ENCODE measurements around the gene LINS1. TPM values are rescaled to one million over a fixed set of nuclear protein-coding genes. Genes with fewer than 3 reads are reported as not detected.

The LINS1 gene
- total RNA-seq, 2 experiments from 2014 or later, result 38.9 to 39.6 TPM

DNA sequence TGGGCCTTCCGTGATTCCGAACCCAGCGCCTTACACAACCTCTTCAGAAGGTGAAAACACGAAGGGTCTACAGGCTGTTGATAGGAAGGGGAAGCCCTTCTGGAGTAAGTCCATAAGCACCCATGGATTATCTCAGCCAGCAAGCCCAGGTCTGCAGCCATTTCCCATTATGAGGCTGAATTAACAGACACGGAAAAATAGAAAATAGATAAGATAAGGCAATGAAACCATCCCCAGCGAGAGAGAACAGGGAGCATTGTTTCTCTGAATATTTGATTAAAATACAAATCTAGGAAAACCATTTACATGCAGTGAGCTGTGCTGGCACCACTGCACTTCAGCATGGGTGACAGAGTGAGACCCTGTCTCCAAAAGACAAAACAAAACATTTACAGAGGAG lies 57.0 kb downstream of the LINS1 start:
- no peaks in the 10 kb centered on the region for H3K9me3 Mint-ChIP-seq
- no peaks in the 10 kb centered on the region for H3K36me3 ChIP-seq (ENCODE audit: insufficient read depth, low read length)
- H3K4me1 ChIP-seq (ENCODE audit: insufficient read depth, low read length), result peaks cover 9% of the 10 kb centered on the region
- no peaks in the 10 kb centered on the region for H3K27me3 Mint-ChIP-seq
- H3K27ac ChIP-seq (ENCODE audit: low read depth in 1 of 2, low read length in 2 of 2), result no peak overlapping the region
- H3K4me3 Mint-ChIP-seq, result no peak overlapping the region
- H3K4me3 ChIP-seq (ENCODE audit: low read length), result no peak overlapping the region
- H3K4me1 Mint-ChIP-seq (ENCODE audit: low read depth), result peaks cover 7% of the 10 kb centered on the region
- CTCF ChIA-PET, result no interaction called here
- no peak for ATAC-seq (ENCODE audit: poor library complexity)
- TF ChIP-seq, protein P1, sequence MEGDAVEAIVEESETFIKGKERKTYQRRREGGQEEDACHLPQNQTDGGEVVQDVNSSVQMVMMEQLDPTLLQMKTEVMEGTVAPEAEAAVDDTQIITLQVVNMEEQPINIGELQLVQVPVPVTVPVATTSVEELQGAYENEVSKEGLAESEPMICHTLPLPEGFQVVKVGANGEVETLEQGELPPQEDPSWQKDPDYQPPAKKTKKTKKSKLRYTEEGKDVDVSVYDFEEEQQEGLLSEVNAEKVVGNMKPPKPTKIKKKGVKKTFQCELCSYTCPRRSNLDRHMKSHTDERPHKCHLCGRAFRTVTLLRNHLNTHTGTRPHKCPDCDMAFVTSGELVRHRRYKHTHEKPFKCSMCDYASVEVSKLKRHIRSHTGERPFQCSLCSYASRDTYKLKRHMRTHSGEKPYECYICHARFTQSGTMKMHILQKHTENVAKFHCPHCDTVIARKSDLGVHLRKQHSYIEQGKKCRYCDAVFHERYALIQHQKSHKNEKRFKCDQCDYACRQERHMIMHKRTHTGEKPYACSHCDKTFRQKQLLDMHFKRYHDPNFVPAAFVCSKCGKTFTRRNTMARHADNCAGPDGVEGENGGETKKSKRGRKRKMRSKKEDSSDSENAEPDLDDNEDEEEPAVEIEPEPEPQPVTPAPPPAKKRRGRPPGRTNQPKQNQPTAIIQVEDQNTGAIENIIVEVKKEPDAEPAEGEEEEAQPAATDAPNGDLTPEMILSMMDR (IDR thresholded peaks at IDR 0.05), result no peak
- H3K27ac Mint-ChIP-seq, result peak overlapping the region; percentile 39
- peaks cover 0 to 3% of the 10 kb centered on the region in 2 experiments for H3K9me3 ChIP-seq (ENCODE audit: control insufficient read depth in 1 of 2, insufficient read depth in 1 of 2, low read length in 2 of 2)
- peaks cover 0 to 2% of the 10 kb centered on the region in 2 experiments for H3K27me3 ChIP-seq (ENCODE audit: control insufficient read depth in 1 of 2, insufficient read depth in 2 of 2, low read length in 2 of 2)
- POLR2A ChIA-PET, result no interaction called here
- no peak for DNase-seq
- peaks cover 5% of the 10 kb centered on the region for H3K36me3 Mint-ChIP-seq (ENCODE audit: low read depth)
- intact Hi-C loops (cut with DNase I, micrococcal nuclease), result no loop called here

DNA sequence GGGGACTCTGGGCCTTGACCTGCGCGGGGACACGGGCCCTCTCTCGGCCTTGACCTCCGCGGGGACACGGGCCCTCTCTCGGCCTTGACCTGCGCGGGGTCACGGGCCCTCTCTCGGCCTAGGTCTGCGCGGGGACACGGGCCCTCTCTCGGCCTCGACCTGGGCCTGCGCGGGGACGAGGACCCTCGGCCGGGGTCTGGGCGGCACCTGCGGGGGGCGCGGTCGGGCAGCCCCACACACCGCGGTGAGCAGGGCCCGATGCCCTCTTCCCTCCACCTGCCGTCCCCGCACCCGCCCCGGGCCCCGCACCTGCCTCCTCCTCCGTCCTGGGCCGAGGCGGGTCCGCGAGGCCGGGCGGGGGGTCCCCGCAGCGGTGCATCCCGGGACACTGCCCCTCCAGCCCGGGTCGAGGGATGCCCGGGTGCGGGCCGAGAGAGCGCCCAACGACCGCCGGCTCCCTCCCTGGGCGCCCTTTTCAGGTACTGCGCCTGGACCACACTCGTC lies 57.6 kb downstream of the LINS1 start:
- no peak for ATAC-seq (ENCODE audit: poor library complexity)
- no peaks in the 10 kb centered on the region for H3K9me3 ChIP-seq (ENCODE audit: control insufficient read depth in 1 of 2, insufficient read depth in 1 of 2, low read length in 2 of 2)
- no peaks in the 10 kb centered on the region for H3K36me3 ChIP-seq (ENCODE audit: insufficient read depth, low read length)
- H3K27ac Mint-ChIP-seq, result no peak overlapping the region
- H3K36me3 Mint-ChIP-seq (ENCODE audit: low read depth), result peaks cover 11% of the 10 kb centered on the region
- no peaks in the 10 kb centered on the region for H3K9me3 Mint-ChIP-seq
- H3K4me3 Mint-ChIP-seq, result no peak overlapping the region
- H3K4me1 ChIP-seq (ENCODE audit: insufficient read depth, low read length), result peaks cover 9% of the 10 kb centered on the region
- intact Hi-C loops (cut with DNase I, micrococcal nuclease), result no loop called here
- no peak for DNase-seq
- no peak overlapping the region for H3K27ac ChIP-seq (ENCODE audit: low read depth in 1 of 2, low read length in 2 of 2)
- H3K4me3 ChIP-seq (ENCODE audit: low read length), result no peak overlapping the region
- CTCF ChIA-PET, result no interaction called here
- peaks cover 0 to 2% of the 10 kb centered on the region in 2 experiments for H3K27me3 ChIP-seq (ENCODE audit: control insufficient read depth in 1 of 2, insufficient read depth in 2 of 2, low read length in 2 of 2)
- TF ChIP-seq, protein P1 (IDR thresholded peaks at IDR 0.05), result no peak
- H3K27me3 Mint-ChIP-seq, result peaks cover under 1% of the 10 kb centered on the region
- peaks cover 7% of the 10 kb centered on the region for H3K4me1 Mint-ChIP-seq (ENCODE audit: low read depth)
- POLR2A ChIA-PET, result no interaction called here

DNA sequence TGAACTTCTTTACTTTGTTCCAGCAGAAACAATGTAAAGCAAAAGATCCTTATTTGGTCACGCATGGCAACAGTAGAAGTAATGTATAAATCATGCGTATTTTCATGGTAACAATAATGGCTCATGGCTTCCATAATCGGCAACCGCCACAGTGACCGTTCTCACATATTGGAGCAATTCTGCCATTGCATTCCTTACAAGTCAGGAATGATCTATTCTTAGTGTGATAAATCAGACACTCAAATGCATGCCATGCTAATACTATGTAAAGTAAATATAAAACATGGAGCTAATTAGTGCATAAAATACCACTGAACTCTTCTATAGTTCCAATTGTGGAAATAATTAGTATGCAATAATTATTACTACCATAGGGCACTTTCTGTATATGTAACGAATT lies 59.7 kb downstream of the LINS1 start:
- DNase-seq, result no peak
- Histone ChIP-seq H3K9me3 (ENCODE audit: control insufficient read depth in 1 of 2, insufficient read depth in 1 of 2, low read length in 2 of 2) (peaks cover 0 to 5% of the 10 kb centered on the region in 2 experiments), H3K27ac (ENCODE audit: low read depth in 1 of 2, low read length in 2 of 2) (no peak overlapping the region), H3K36me3 (ENCODE audit: insufficient read depth, low read length) (no peaks in the 10 kb centered on the region), H3K27me3 (ENCODE audit: control insufficient read depth in 1 of 2, insufficient read depth in 2 of 2, low read length in 2 of 2) (peaks cover 0 to 2% of the 10 kb centered on the region in 2 experiments), H3K4me1 (ENCODE audit: insufficient read depth, low read length) (peaks cover 9% of the 10 kb centered on the region), H3K4me3 (ENCODE audit: low read length) (no peak overlapping the region)
- Mint-ChIP-seq H3K27me3 (peaks cover 9% of the 10 kb centered on the region), H3K9me3 (peaks cover 5% of the 10 kb centered on the region), H3K27ac (no peak overlapping the region), H3K4me3 (no peak overlapping the region), H3K36me3 (ENCODE audit: low read depth) (peaks cover 26% of the 10 kb centered on the region), H3K4me1 (ENCODE audit: low read depth) (peaks cover 7% of the 10 kb centered on the region)
- ChIA-PET POLR2A (no interaction called here), CTCF (no interaction called here)
- intact Hi-C loops (cut with DNase I, micrococcal nuclease), result no loop called here
- TF ChIP-seq, protein P1 (IDR thresholded peaks at IDR 0.05), result no peak
- no peak for ATAC-seq (ENCODE audit: poor library complexity)
